Measurements from ENCODE around the gene LIPA. TPM values are rescaled to one million over a fixed set of nuclear protein-coding genes. Genes with fewer than 3 reads are reported as not detected.

LIPA gene
- total and polyA plus RNA-seq, 4 experiments from 2014 or later, result 55.5 to 147 (median 75.8) TPM

DNA sequence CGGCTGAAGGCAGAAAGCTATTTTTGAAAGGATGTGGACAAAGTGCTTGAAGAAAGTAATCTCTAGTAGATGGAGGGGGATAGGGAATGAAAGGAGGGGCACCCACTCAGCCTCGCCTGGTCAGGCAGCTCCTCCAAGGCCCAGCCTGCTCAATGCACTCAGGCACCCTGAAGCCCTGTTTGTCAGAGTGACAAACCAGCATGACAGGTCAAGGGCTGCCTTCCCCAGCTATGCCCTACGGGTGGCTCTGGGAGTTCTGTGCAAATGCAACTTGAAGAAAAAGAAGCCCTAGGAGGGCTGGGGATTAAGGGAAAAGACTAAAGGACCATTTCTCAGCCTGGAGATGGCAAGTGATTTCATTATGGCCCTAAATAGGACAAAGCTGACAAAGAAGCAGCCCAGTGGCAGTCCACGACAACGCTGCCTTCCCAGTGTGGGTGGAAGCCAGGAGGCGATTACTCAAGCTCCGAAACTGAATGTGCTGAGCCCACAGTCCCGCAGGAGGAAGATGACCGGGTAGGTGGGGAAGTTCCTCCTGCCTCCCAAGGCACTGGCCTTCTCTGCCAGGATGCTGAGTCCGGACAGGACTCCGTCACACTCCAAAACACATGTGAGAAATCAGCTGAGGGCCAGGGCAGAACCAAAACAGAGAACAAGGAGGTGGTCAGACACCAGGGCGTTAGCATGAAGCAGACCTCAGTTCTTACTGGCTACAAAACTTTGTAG lies 16.3 kb downstream of the LIPA start:
- ChIA-PET POLR2A (ENCODE audit: partially characterized antibody) (no interaction called here), CTCF (ENCODE audit: partially characterized antibody) (interaction anchor here (0.7 to 2.8 kb wide), 3 partner anchors 205 to 301 kb away, joined by 3 to 8 read pairs (median 4); no protein-coding TSS in a partner anchor)
- Histone ChIP-seq H3K27me3 (ENCODE audit: insufficient read depth, low read length) (no peaks in the 10 kb centered on the region), H3K36me3 (ENCODE audit: insufficient read depth, low read length) (no peaks in the 10 kb centered on the region), H3K9me3 (ENCODE audit: control insufficient read depth in 1 of 2, low read length in 2 of 2) (no peaks in the 10 kb centered on the region), H3K4me3 (ENCODE audit: low read length in 2 of 2) (no peak overlapping the region), H3K4me1 (ENCODE audit: insufficient read depth, low read length) (no peaks in the 10 kb centered on the region), H3K27ac (ENCODE audit: low read depth, low read length) (no peak overlapping the region)
- Mint-ChIP-seq H3K27me3 (no peaks in the 10 kb centered on the region), H3K4me3 (peak overlapping the region in 2 of 8 donors; percentile 9 to 15), H3K36me3 (peaks cover 49 to 57% of the 10 kb centered on the region in 2 donors), H3K27ac (peak overlapping the region in 1 of 7 donors; percentile 19), H3K9me3 (no peaks in the 10 kb centered on the region), H3K4me1 (peaks cover 0 to 10% (median 1%) of the 10 kb centered on the region in 4 donors)
- DNase-seq, result no peak
- intact Hi-C loops (cut with micrococcal nuclease), result no loop called here

DNA sequence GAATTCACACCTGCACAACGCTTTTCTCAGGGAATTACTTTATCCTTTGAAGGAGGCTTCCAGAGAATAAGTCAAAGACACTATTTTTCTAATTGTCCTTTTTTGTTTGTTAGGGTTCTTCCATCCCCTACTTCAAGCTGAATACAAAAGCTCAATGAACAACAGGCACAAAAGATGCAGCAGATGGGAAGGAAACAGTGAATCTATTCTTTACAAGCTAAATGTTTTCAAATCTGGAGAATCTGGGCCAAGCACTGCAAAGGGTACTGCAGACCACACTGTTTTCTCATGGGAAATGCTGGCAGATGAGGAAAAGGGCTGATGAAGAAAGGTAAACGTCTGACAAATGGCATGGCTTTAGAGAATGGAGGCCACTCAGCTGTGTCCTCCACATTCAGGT lies 18.5 kb downstream of the LIPA start:
- Histone ChIP-seq H3K4me1 (ENCODE audit: insufficient read depth, low read length) (no peaks in the 10 kb centered on the region), H3K4me3 (ENCODE audit: low read length in 2 of 2) (no peak overlapping the region), H3K27ac (ENCODE audit: low read depth, low read length) (no peak overlapping the region), H3K27me3 (ENCODE audit: insufficient read depth, low read length) (no peaks in the 10 kb centered on the region), H3K9me3 (ENCODE audit: control insufficient read depth in 1 of 2, low read length in 2 of 2) (no peaks in the 10 kb centered on the region), H3K36me3 (ENCODE audit: insufficient read depth, low read length) (peaks cover under 1% of the 10 kb centered on the region)
- no peak overlapping the region for H3K4me3 Mint-ChIP-seq
- intact Hi-C loops (cut with micrococcal nuclease), result no loop called here
- H3K9me3 Mint-ChIP-seq, result no peaks in the 10 kb centered on the region
- no peaks in the 10 kb centered on the region for H3K27me3 Mint-ChIP-seq
- peaks cover 0 to 5% (median 0%) of the 10 kb centered on the region in 4 donors for H3K4me1 Mint-ChIP-seq
- DNase-seq, result no peak
- H3K27ac Mint-ChIP-seq, result no peak overlapping the region
- POLR2A ChIA-PET (ENCODE audit: partially characterized antibody), result no interaction called here
- CTCF ChIA-PET (ENCODE audit: partially characterized antibody), result interaction anchor here (0.7 to 2.8 kb wide), 7 partner anchors 14 to 397 kb away, joined by 3 to 8 read pairs (median 3); no protein-coding TSS in a partner anchor
- H3K36me3 Mint-ChIP-seq, result peaks cover 39 to 46% of the 10 kb centered on the region in 2 donors

GRCh38 chr10:89228962-89229361 lies 22.6 kb downstream of the LIPA start:
- intact Hi-C loops (cut with micrococcal nuclease), result no loop called here
- H3K4me1 ChIP-seq (ENCODE audit: insufficient read depth, low read length), result no peaks in the 10 kb centered on the region
- no peak for DNase-seq
- Mint-ChIP-seq H3K27me3 (no peaks in the 10 kb centered on the region), H3K4me3 (no peak overlapping the region), H3K9me3 (no peaks in the 10 kb centered on the region), H3K4me1 (peaks cover 0 to 12% (median 2%) of the 10 kb centered on the region in 4 donors), H3K27ac (peak overlapping the region in 1 of 7 donors; percentile 22), H3K36me3 (peaks cover 51 to 55% of the 10 kb centered on the region in 2 donors)
- no peak overlapping the region for H3K27ac ChIP-seq (ENCODE audit: low read depth, low read length)
- POLR2A ChIA-PET (ENCODE audit: partially characterized antibody), result no interaction called here
- H3K36me3 ChIP-seq (ENCODE audit: insufficient read depth, low read length), result peaks cover 11% of the 10 kb centered on the region
- H3K4me3 ChIP-seq (ENCODE audit: low read length in 2 of 2), result no peak overlapping the region
- no peaks in the 10 kb centered on the region for H3K9me3 ChIP-seq (ENCODE audit: control insufficient read depth in 1 of 2, low read length in 2 of 2)
- CTCF ChIA-PET (ENCODE audit: partially characterized antibody), result interaction anchor here (0.7 to 2.4 kb wide), 2 partner anchors 11 to 425 kb away, joined by 3 to 12 read pairs; no protein-coding TSS in a partner anchor
- no peaks in the 10 kb centered on the region for H3K27me3 ChIP-seq (ENCODE audit: insufficient read depth, low read length)

- no peaks in the 10 kb centered on the region for H3K9me3 Mint-ChIP-seq
- DNase-seq, result no peak
- ChIA-PET CTCF (ENCODE audit: partially characterized antibody) (no interaction called here), POLR2A (ENCODE audit: partially characterized antibody) (no interaction called here)
- H3K27ac Mint-ChIP-seq, result no peak overlapping the region
- H3K9me3 ChIP-seq (ENCODE audit: control insufficient read depth in 1 of 2, low read length in 2 of 2), result no peaks in the 10 kb centered on the region
- H3K36me3 ChIP-seq (ENCODE audit: insufficient read depth, low read length), result peaks cover 11% of the 10 kb centered on the region
- no peak overlapping the region for H3K4me3 Mint-ChIP-seq
- no peak overlapping the region for H3K4me3 ChIP-seq (ENCODE audit: low read length in 2 of 2)
- no peaks in the 10 kb centered on the region for H3K27me3 ChIP-seq (ENCODE audit: insufficient read depth, low read length)
- H3K27ac ChIP-seq (ENCODE audit: low read depth, low read length), result no peak overlapping the region
- intact Hi-C loops (cut with micrococcal nuclease), result no loop called here
- H3K4me1 Mint-ChIP-seq, result peaks cover 0 to 12% (median under 1%) of the 10 kb centered on the region in 4 donors
- peaks cover 47 to 57% of the 10 kb centered on the region in 2 donors for H3K36me3 Mint-ChIP-seq
- H3K27me3 Mint-ChIP-seq, result no peaks in the 10 kb centered on the region
- H3K4me1 ChIP-seq (ENCODE audit: insufficient read depth, low read length), result no peaks in the 10 kb centered on the region
Measured at GRCh38 chr10:89228146-89228545, 23.4 kb downstream of the LIPA start.

DNA sequence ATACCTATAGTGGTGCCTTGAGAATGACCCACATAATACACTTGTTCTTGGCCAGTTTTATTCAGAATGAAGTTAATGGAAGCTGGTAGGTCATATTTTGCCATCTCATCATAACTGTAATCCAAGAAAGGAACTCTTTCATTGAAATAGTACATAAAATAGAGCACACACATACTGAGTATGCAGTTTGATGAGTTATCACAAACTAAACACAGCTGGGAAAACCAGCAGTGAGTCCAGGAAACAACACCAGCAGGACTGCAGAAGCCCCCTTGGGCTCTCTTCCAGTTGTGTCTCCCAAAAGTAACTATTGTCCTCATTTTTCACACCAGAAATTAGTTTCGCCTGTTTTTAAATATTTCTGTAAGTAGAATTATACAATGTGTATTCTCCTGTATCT lies 24.7 kb downstream of the LIPA start:
- Histone ChIP-seq H3K27ac (ENCODE audit: low read depth, low read length) (no peak overlapping the region), H3K4me3 (ENCODE audit: low read length in 2 of 2) (no peak overlapping the region), H3K9me3 (ENCODE audit: control insufficient read depth in 1 of 2, low read length in 2 of 2) (no peaks in the 10 kb centered on the region), H3K36me3 (ENCODE audit: insufficient read depth, low read length) (peaks cover 11% of the 10 kb centered on the region), H3K4me1 (ENCODE audit: insufficient read depth, low read length) (no peaks in the 10 kb centered on the region), H3K27me3 (ENCODE audit: insufficient read depth, low read length) (no peaks in the 10 kb centered on the region)
- intact Hi-C loops (cut with micrococcal nuclease), result no loop called here
- Mint-ChIP-seq H3K9me3 (no peaks in the 10 kb centered on the region), H3K4me3 (no peak overlapping the region), H3K4me1 (peaks cover 0 to 12% (median 0%) of the 10 kb centered on the region in 4 donors), H3K27ac (no peak overlapping the region), H3K27me3 (no peaks in the 10 kb centered on the region), H3K36me3 (peaks cover 41 to 63% of the 10 kb centered on the region in 2 donors)
- no peak for DNase-seq
- ChIA-PET CTCF (ENCODE audit: partially characterized antibody) (interaction anchor here (1.0 kb wide), 1 partner anchor 9 kb away, joined by 4 read pairs; no protein-coding TSS in a partner anchor), POLR2A (ENCODE audit: partially characterized antibody) (no interaction called here)

GRCh38 chr10:89224739-89225443 lies 26.7 kb downstream of the LIPA start:
- peak overlapping the region in 2 of 7 donors; percentile 10 to 23 for H3K27ac Mint-ChIP-seq
- ChIA-PET POLR2A (ENCODE audit: partially characterized antibody) (interaction anchor here (1.2 kb wide), 1 partner anchor 234 kb away, joined by 3 read pairs; the partner anchor contains the start of gene FAS), CTCF (ENCODE audit: partially characterized antibody) (interaction anchor here (0.9 to 2.0 kb wide), 3 partner anchors 9 to 390 kb away, joined by 3 to 6 read pairs (median 5); no protein-coding TSS in a partner anchor)
- no peaks in the 10 kb centered on the region for H3K9me3 Mint-ChIP-seq
- H3K4me3 Mint-ChIP-seq, result peak overlapping the region; percentile 20 to 71 (median 46)
- Histone ChIP-seq H3K4me3 (ENCODE audit: low read length in 2 of 2) (no peak overlapping the region), H3K27ac (ENCODE audit: low read depth, low read length) (no peak overlapping the region), H3K27me3 (ENCODE audit: insufficient read depth, low read length) (no peaks in the 10 kb centered on the region), H3K4me1 (ENCODE audit: insufficient read depth, low read length) (no peaks in the 10 kb centered on the region), H3K36me3 (ENCODE audit: insufficient read depth, low read length) (peaks cover 11% of the 10 kb centered on the region), H3K9me3 (ENCODE audit: control insufficient read depth in 1 of 2, low read length in 2 of 2) (no peaks in the 10 kb centered on the region)
- intact Hi-C loops (cut with micrococcal nuclease), result no loop called here
- H3K27me3 Mint-ChIP-seq, result no peaks in the 10 kb centered on the region
- H3K4me1 Mint-ChIP-seq, result peaks cover 0 to 12% (median 0%) of the 10 kb centered on the region in 4 donors
- H3K36me3 Mint-ChIP-seq, result peaks cover 47 to 57% of the 10 kb centered on the region in 2 donors
- no peak for DNase-seq

GRCh38 chr10:89221919-89222318 lies 29.7 kb downstream of the LIPA start:
- H3K36me3 Mint-ChIP-seq, result peaks cover 28 to 47% of the 10 kb centered on the region in 2 donors
- H3K27me3 Mint-ChIP-seq, result no peaks in the 10 kb centered on the region
- POLR2A ChIA-PET (ENCODE audit: partially characterized antibody), result no interaction called here
- H3K9me3 Mint-ChIP-seq, result no peaks in the 10 kb centered on the region
- Histone ChIP-seq H3K27ac (ENCODE audit: low read depth, low read length) (no peak overlapping the region), H3K36me3 (ENCODE audit: insufficient read depth, low read length) (peaks cover 3% of the 10 kb centered on the region), H3K4me3 (ENCODE audit: low read length in 2 of 2) (no peak overlapping the region), H3K9me3 (ENCODE audit: control insufficient read depth in 1 of 2, low read length in 2 of 2) (no peaks in the 10 kb centered on the region), H3K27me3 (ENCODE audit: insufficient read depth, low read length) (no peaks in the 10 kb centered on the region), H3K4me1 (ENCODE audit: insufficient read depth, low read length) (peaks cover 7% of the 10 kb centered on the region)
- no peak overlapping the region for H3K4me3 Mint-ChIP-seq
- peaks cover 7 to 21% (median 8%) of the 10 kb centered on the region in 4 donors for H3K4me1 Mint-ChIP-seq
- intact Hi-C loops (cut with micrococcal nuclease), result no loop called here
- DNase-seq, result no peak
- H3K27ac Mint-ChIP-seq, result peak overlapping the region in 1 of 7 donors; percentile 22
- CTCF ChIA-PET (ENCODE audit: partially characterized antibody), result interaction anchor here (0.5 to 5.4 kb wide), 3 partner anchors 192 to 288 kb away, joined by 3 to 108 read pairs (median 4); no protein-coding TSS in a partner anchor

Measured in CD4-positive, alpha-beta memory T cell (primary cell).